GM19035 (cell line): ENCODE results near the gene OBSL1.

Source experiments
- ATAC-seq: cut with Tn5 transposase; IDR thresholded peaks from one replicate; pipeline ENCODE4 v1.9.1; 2021; ENCODE audit not compliant: unreplicated experiment

Gene OBSL1

DNA sequence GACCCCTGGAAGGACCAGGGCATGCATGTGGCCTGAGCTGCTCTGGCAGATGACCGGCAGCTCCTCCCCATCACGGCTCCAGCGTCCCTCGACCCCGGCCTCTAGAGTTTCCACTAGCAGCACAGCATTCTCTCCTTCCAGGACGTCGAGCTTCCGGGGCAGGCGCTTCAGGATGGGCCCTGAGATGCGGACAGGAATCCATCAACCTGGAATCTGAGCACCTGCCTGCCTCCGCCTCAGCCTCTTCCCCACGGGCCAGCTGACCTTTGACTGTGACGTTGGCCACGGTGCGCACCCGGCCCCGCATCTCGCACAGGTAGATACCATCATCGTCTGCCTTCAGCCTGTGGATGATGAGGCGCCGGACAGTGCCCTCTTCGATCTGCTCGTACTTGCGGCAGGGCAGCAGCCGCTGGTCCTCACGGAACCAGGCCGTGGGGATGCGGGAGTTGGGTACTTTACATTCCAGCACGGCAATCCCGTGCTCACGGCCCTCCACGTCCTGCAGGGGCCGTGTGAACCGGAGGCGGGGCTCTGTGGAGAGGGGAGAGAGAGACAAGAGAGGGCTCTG, 3.5 kb downstream of the OBSL1 start:
- ATAC-seq = no peak

DNA sequence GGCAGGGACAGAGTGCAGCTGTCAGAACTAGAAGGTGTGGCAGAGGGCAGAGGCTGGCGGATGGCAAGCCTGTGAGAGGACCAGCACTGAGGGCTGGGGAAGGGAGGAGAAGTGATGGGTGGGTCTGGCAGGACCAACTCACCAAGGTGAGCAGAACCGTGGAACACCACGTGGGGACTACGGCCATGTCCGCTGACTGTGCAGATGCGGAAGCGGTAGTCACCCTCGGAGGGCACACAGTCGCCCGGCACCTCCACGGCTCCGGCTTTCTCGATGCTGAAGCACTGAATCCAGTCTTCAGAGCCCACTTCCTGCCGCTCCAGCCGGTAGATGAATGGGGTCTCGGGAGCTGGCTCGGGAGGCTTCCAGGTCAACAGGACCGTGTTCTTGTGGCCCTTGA, 4.2 kb downstream of the OBSL1 start:
- ATAC-seq = no peak

DNA sequence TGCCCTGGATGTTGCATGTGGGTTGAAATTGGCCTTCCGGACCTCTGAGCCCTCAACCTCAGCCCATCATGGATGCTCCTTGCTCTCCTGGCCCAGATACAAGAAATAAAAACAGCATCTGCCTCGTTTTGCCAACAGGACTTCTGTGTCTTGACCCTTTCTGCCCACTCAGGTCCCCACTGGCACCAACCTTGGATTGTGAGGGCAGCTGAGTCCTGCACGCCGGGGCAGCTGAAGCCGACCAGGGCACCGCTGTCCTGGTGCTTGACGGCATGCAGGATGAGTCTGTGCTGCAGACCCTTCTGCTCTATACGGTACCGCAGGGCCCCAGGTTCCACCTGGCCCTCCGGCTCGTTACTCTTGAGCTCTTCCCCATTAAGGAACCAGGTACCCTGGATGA, 4.7 kb downstream of the OBSL1 start:
- no peak for ATAC-seq

DNA sequence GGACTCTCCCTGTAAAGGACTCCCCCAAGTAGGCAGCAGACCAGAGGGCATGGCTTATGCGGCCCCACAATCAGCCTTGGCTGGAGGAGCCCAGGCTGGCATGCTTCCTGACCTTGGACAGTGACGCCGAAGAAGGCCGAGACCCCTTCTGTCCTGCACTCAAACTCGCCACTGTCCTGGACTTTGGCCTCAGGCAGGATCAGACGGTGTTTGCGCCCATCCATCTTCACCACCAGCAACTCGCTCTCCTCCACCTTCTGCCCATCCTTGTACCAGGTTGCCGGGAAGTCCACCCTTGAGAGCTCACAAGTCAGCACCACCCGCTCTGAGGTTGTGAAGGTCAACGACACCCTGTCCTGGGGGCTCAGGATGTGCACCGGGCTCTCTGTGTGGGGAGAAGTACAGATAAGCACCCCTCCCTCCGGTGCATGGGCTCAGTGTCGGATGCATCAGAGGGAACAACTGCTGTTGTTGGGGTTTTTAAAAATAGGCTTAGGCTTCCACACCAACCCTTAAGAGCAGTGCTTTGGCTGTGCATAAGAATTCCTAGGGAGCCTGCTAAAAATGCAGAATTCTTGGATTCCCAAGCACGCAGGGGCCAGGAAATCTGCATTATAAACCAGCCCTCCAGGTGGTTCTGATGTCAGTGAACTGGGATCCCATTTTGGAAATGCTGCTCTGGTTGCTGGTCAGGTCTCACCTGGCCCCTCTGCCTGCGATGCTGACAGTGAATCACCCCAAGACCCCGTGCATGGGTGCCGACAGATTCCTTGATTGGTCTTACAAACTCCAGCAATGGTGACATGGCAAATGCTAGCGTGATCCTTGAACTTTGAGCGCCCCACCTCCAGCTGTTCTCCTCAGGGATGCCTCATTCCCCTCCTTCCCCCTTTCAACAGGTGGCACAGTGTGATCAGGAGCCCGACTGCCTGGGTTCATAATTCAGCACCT, 5.9 kb downstream of the OBSL1 start:
- no peak for ATAC-seq

DNA sequence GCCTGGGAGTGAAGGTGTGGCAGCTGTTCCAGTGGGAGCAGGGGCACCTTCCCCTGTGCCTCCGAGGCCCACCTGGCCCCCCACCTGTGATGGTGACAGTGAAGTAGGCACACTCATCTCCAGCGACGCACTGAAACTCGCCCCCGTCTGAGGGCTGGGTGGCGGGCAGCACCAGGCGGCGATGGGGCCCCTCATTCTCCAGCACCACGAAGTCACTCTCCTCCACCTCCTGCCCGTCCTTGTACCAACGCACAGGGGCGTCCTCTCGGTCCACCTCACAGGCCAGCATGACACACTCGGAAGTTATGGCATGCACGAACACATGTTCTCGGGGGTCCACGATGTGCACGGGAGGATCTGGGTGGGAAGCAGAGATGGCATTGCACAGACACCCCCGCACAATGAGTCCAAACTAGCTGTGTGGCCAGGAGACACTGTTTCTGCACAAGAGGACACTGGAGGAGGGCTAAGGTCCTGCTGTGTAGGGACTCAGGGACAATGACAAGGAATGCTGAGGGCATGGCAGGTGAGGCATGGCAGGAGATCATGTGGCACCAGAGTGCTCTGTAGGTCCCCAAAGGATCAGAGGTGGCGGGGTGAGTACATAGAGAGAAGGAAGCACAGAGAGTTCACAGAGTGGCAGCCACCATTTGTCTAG, 7.9 kb downstream of the OBSL1 start:
- ATAC-seq = no peak

DNA sequence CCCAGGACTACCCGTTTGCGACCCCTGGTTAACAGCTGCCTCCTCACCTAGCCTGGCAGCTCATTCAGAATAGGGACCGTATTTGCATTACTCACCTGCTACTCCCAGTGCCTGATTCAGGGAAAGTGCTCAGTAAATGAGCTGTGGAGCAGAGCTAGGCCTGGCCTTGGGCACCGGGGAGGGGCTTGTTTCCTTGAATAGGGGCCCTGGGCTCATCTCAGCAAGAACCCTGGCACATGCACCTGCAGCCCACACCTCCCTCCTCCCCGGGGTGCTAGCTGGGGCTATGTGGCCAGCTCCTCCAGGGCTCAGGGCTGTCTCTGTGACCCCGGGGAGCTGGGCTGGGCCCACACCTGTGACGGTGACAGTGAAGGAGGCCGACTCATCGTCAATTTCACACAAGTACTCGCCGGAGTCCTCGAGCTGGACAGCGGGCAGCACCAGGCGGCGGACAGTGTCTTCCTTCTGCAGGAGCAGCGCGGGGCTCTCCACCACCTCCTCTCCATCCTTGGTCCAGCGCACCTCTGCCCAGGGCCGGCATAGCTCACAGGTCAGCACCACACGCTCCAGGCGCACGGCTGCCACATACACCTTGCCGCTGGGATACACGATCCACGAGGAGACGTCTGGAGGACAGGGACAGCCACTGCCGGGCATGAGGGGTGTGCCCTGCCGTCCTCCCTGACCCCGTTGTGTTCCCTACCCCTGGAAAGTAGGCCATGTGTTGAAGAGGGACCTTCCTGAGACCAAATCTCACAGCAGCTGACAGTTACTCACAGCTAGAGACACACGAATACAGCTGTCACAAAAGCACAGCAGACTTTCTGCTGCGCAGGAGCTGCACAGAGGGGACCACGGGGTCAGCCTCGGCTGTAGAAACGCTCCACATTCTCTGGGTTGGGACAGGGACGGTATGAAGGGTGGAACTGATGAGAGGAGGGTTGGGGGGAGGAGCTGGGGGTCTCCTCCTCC, 9.0 kb downstream of the OBSL1 start:
- no peak for ATAC-seq

DNA sequence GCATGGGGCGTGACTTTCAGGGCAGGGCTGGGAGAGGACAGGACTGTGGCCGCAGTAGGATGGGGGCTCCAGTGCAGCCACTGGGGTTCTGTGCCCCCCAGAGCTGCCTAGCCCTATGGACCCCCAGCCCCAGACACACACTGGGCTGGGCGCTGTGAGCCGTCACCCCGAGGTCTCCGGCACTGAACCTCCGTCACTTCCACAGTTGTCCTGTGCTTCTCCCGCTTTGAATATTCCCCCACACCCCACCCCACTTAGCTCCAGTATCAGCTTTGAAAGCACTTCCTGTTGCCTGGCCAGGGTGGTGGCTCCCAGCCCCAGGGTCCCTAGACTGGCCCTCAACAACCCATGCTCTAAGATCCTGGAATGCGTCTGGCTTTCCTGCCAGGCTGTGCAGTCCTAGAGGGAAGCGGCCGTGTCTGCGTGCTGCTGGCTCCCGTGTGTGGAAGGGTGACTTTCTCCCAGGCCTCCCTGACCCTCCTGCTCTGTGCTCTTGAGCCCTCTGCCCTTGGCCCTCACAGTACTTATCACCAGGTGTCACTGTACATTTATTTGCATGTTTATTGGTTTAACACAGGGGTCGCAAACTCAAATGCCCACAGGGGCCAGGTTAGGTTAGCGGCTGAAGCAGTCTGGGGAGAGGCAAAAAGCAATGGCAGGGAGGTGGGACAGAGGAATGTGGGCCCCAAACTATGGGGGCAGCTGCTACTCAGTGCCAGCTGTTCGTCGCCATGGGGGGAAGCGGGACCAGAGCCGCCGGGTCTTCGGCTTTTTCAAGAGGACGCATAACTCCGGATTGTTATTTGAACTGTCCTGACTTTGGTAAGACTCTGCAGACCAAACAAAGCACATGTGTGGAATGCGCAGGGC, 9.9 kb downstream of the OBSL1 start:
- no peak for ATAC-seq

DNA sequence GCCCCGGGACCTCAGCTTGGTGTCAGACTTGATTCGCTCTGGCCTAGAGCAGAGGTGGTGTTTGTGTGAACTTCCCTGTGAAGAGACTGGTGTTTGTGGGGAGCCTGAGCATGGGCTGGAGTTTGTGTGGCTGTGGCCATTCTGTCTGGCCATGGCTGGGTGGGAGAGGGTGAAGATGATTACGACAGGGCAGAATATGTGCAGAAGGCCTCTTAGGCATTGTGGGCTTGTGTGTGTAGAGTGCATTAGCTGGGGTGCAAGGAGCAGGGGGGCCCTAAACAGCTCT, 10.5 kb downstream of the OBSL1 start:
- ATAC-seq = no peak

DNA sequence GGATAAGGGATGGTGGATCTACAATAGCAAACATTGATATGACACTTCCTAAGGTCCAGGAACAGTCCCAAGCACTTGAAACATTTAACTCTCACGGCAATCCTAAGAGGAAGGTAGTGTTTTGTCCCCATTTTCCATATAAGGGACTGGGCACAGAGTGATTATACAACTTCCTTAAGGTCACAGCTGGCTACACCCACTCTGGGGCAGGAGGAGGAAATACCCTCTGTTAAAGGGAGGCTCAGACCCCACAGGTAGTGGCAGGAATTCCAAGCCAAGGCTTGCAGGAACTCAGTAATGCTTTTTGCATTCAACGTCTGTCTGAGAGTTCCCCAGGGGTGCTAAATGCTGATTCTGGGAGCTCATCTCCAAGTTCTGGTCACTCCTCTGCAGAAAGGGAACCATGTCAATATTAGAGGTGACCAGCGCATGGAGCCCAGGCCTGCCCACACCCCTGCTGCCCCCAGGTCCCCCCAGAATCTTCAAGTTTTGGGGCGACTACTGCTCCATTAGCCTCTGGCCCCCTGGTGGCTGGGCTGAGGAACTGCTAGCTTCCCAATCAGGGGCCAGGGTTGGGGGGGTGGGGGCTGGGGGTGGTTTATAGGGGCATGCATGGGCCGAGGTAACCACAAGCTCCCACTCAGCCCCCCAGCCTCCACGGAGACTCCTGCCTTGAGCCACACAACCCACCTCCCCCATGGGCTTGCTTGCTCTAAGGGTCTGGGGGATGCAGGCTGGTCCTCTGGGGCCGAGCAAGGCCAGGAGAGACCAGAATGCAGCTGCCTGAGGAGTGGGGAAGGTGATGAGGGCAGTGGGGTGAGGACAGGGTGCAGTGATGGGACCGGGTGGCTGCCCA, 11.1 kb downstream of the OBSL1 start:
- ATAC-seq = no peak

DNA sequence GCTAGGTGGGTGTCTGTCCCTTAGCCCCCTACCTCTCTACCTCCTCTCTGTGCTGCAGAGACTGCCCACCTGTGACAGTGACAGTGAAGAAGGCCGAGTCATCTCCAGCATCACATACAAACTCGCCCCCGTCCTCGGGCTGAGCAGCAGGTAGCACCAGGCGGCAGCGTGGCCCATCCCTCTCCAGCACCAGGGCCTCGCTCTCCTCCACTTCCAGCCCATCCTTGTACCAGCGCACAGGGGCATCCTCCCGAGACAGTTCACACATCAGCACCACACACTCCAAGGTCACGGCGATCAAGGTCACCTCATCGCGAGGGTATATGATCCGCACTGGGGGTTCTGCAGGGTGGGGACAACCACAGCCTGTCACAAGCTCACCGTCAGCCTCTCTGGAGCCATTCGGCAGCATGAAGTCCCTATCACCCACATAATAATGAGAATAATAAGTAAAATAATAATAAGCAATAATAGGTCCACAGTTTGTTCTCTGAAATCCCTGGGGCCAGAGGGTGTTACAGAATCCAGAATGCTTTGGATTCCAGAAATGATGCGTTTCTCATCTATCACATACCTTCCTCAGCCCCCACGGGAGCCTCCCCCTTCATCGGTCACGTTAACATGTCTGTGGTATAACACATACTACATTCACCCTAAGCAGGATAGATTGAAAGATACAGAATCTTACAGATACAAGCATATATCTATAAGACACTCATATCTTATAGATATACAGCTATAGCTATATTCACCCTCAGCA, 12.0 kb downstream of the OBSL1 start:
- no peak for ATAC-seq

DNA sequence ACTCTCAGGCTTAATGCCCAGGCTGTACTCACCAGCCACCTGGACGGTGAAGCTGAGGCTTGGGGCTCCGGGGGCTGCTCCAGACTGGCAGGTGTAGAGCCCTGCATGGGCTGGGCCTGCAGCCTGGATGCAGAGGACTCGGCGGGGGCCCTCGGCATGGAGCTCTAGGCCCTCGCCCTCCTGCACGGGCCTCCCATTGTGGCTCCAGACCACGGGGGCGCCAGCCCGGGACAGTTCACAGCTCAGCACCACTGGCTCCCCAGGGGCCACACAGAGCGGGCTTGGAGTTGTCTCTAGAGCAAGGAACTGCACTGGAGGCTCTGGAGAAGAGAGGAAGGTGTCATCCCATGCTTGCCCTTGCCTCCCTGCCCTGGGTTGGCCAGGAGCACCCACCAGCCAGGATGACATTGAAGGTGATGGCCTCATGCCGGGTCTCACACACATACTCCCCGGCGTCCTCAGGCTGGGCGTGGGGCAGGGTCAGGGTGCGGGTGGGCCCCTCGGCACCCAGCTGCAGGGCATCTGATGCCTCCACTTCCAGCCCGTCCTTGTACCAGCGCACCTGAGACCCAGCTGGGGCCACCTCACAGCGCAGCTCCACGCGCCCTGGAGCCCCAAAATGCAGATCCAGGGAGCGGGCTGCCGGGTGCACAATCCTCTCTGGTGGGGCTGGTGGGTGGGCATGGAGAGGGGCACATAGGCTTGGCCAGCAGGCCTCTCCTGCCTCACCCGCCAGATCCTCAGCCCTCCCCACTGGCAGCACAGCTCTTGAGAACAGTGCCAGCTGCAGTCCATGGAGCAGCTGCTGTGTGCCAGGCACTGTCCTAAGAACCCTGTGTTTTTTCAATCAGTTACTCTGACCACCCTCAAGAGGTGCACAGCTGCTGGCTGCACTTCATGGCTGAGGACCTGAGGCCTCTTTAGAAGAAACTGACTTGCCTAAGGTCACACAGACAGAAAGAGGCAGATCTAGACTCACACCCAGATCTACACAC, 13.3 kb downstream of the OBSL1 start:
- no peak for ATAC-seq

DNA sequence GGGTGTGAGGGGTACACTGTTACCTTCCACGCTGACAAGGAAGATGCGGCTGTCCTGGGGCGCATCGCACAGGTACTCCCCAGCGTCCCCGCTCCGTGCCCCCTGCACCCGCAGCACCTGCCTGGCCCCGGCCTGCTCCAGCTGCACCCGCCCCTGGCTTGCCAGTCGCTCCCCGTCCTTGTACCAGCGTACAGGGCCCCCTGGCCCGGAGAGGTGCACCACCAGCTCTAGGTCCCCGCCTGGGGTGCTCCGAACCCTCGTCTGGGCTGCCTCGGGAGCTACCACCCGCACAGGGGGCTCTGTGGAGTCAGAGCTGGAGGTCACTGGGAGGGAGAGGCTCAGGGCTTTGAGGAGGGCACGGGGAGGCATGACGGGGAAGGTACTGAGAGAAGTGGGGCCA, 14.0 kb downstream of the OBSL1 start:
- no peak for ATAC-seq

DNA sequence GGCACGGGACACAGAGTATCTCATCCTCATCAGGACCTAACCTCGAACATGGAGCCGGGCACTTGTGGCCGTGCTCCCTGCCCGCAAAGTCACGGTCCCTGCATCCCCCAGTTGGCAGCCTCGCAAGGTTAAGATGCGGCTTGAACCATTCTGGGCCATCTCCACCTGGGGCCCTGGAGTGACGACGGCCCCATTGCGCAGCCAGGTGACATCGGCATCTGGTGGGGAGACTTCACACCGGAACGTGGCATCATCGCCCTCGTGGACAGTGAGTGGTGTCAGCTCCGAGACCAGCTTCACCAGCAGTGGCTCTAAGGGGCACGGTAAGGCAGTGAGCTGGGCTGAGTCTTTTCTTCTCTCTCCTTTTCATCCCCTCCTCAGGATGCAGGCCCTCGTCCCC, 14.9 kb downstream of the OBSL1 start:
- no peak for ATAC-seq

DNA sequence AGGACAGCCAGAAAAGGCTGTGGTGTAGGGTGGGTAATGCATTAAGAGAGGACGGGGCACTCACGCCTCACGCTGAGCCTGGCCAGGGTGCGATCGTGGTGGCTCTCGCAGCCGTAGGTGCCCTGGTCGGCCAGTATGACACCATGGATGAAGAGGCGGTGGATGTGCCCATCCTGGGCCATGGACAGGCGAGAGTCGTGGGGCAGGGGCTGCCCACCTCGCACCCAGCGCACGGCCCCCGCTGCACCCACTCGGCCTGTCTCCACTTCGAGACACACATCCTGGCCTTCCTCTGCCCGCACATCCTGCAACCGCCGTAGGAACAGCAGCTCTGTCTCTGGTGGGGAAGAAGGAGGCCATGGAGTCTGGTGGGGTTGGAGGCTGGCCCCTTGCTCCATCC, 15.4 kb downstream of the OBSL1 start:
- no peak for ATAC-seq

DNA sequence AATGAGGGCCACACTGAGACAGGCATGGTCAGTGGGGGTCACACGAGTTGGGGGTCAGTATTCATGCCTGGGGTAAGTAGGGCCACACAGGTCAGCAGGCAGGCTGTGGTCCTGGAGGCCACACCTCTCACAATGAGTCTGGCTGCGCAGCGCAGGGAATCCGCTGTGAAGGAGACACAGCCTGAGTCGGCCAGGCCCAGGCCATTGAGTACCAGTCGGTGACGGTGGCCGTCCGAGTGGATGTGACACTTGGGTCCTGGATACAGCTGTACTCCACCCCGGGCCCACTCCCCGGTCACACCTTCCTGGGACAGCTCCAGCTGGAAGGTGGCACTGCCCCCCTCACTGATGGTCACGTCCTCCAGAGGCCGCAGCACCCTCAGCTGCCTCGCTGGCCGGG, 17.0 kb downstream of the OBSL1 start:
- ATAC-seq = no peak

DNA sequence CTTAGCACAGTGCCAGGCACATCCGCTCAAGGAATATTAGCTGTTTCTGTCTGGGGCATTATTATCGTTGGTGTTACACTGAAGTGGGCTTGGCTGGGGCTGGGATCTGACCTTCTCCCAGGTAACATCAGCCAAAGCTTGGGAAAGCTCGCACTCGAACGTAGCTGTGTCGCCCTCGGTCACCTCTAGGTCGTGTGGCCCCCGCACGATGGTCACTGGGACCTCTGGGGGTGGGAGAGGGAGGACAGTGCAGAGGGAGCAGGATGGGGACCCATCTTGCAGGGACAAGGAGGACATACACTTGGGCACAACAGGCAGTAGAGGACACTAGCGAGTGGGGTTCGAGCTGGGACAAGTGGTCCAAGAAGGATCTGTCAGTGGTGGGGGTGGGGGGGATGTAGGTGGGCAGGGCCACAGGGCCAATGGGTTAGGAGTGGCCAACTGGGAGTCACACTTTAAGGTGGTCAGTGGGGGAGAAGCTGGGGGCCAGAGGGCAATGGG, 17.8 kb downstream of the OBSL1 start:
- ATAC-seq = no peak

DNA sequence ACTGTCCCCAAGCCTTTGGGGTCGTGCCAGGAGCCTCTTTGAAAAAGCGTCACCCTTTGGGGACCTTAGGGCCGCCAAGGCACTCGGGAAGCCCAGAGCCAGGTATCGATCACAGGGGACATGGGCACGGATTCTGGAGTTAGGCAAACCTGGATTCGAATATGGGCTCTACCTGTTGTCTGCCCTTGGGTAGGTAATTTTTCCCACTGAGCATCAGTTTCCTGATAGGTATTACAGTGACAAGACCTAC, 18.2 kb downstream of the OBSL1 start:
- no peak for ATAC-seq
